Esophagus (tissue), 2 donors: ENCODE measurements around the gene HS3ST4. TPM values are rescaled to one million over a fixed set of nuclear protein-coding genes. Genes with fewer than 3 reads are reported as not detected.

Source experiments
- H3K27ac ChIP-seq, 2 donors: one replicate each; pipeline ENCODE4 v1.5.1; 2013; ENCODE audit warnings: low read depth in 2 of 2, mild to moderate bottlenecking in 2 of 2, inconsistent platforms in 1 of 2, low read length in 1 of 2, moderate library complexity in 1 of 2
- H3K27me3 ChIP-seq, 2 donors: one replicate each; pipeline ENCODE4 v1.6.1; 2013; ENCODE audit warnings: low read length in 2 of 2, control low read depth in 1 of 2, mild to moderate bottlenecking in 1 of 2; ENCODE audit not compliant: insufficient read depth in 2 of 2, control insufficient read depth in 1 of 2
- H3K36me3 ChIP-seq, 2 donors: one replicate each; pipeline ENCODE4 v1.6.1; 2013; ENCODE audit warnings: low read length in 1 of 2; ENCODE audit not compliant: control insufficient read depth in 2 of 2, insufficient read depth in 2 of 2
- H3K4me1 ChIP-seq, 2 donors: one replicate each; pipeline ENCODE4 v1.6.1; 2013; ENCODE audit warnings: low read length in 1 of 2; ENCODE audit not compliant: control insufficient read depth in 2 of 2, insufficient read depth in 2 of 2
- H3K4me3 ChIP-seq, 2 donors: one replicate each; pipeline ENCODE4 v1.5.1; 2013; ENCODE audit warnings: low read length in 2 of 2, mild to moderate bottlenecking in 2 of 2, low read depth in 1 of 2, moderate library complexity in 1 of 2
- H3K9me3 ChIP-seq, 2 donors: one replicate each; pipeline ENCODE4 v1.6.1; 2013; ENCODE audit warnings: mild to moderate bottlenecking in 2 of 2, low read depth in 1 of 2, low read length in 1 of 2, moderate library complexity in 1 of 2; ENCODE audit not compliant: control insufficient read depth in 2 of 2, insufficient read depth in 1 of 2
- WGBS, 2 donors: extraction: QIAGEN DNeasy Blood & Tissue Kit; methylation state at CpG; one replicate each; pipeline ENCODE4 v1.1.7; 2013; 5-methylcytosine and 5-hydroxymethylcytosine counted together
- polyA plus RNA-seq, 2 donors: library from polyadenylated mRNA; stranded (reverse); fragments of 200-250 nt; gene quantifications; one replicate each; pipeline ENCODE4 v1.2.3, GENCODE V29; 2013
- donor health status: healthy with polysubstance abuse.
- donor health status: Bipolar disorder and iron deficiency.

The HS3ST4 gene
- polyA plus RNA-seq, 2 donors: 0.08 to 0.16 TPM

GRCh38 chr16:25798065-25798464 is 106.3 kb downstream of the HS3ST4 start:
- 88 to 97% methylated on average over 1 of the region's 1 CpG for WGBS, 2 donors
- Histone ChIP-seq H3K36me3 (no peaks in the 10 kb centered on the region), H3K27ac (no peak overlapping the region), H3K4me3 (no peak overlapping the region), H3K27me3 (no peaks in the 10 kb centered on the region), H3K4me1 (no peaks in the 10 kb centered on the region), H3K9me3 (no peaks in the 10 kb centered on the region)

- H3K9me3 ChIP-seq: no peaks in the 10 kb centered on the region
- no peaks in the 10 kb centered on the region for H3K4me1 ChIP-seq
- H3K36me3 ChIP-seq: no peaks in the 10 kb centered on the region
- H3K27ac ChIP-seq: no peak overlapping the region
- WGBS, 2 donors: 91 to 92% methylated on average over 1 of the region's 1 CpG
- H3K27me3 ChIP-seq: no peaks in the 10 kb centered on the region
- H3K4me3 ChIP-seq: no peak overlapping the region
Measured at GRCh38 chr16:25799816-25800215, 108.1 kb downstream of the HS3ST4 start.

DNA sequence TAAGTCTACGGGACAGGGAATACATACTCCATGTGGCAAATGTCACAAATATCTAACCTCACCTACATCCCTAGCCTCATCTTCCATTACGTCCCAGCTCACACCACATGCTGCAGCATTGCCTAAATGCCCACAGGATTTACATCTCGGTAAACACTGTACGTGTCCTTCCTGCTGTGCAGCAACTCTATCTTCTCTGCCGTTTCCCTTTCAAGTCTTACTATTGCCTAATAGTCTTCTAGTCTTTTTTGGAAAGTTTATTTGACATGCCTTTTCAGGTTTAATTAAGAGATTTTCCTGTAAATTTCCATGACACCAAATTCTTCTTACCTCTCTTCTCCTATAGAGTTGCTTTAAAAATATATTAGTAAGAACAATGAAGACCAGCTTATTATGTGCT is 120.5 kb downstream of the HS3ST4 start:
- Histone ChIP-seq H3K27ac (no peak overlapping the region), H3K9me3 (no peaks in the 10 kb centered on the region), H3K4me3 (no peak overlapping the region), H3K36me3 (no peaks in the 10 kb centered on the region), H3K27me3 (no peaks in the 10 kb centered on the region), H3K4me1 (no peaks in the 10 kb centered on the region)
- 82% methylated on average over 5 of the region's 5 CpGs for WGBS, 2 donors

- 72 to 75% methylated on average over 6 of the region's 6 CpGs for WGBS, 2 donors
- no peak overlapping the region for H3K27ac ChIP-seq
- H3K9me3 ChIP-seq: no peaks in the 10 kb centered on the region
- H3K36me3 ChIP-seq: no peaks in the 10 kb centered on the region
- H3K27me3 ChIP-seq: no peaks in the 10 kb centered on the region
- H3K4me1 ChIP-seq: no peaks in the 10 kb centered on the region
- no peak overlapping the region for H3K4me3 ChIP-seq
Measured at GRCh38 chr16:25817295-25817694, 125.5 kb downstream of the HS3ST4 start.

DNA sequence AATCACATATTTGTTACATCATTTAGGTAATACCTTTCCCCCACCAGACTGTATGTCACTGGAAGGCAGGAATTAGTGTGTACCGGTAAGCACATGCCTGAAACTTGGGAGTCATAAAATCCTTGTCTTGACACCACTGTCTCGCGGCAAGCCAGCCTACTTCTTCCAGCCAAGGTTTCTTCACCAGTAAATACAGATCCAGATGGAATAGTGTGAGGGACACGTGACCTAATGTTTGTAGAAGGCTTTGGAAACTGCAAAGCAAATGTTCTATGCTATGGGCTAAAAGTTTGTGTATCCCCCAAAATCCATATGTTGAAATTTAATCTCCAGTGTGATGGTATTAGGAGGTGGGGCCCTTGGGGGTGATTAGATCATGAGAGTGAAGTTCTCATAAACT is 126.1 kb downstream of the HS3ST4 start:
- no peaks in the 10 kb centered on the region for H3K9me3 ChIP-seq
- H3K4me1 ChIP-seq: no peaks in the 10 kb centered on the region
- no peak overlapping the region for H3K4me3 ChIP-seq
- H3K27ac ChIP-seq: no peak overlapping the region
- 81 to 84% methylated on average over 4 of the region's 4 CpGs for WGBS, 2 donors
- no peaks in the 10 kb centered on the region for H3K36me3 ChIP-seq
- no peaks in the 10 kb centered on the region for H3K27me3 ChIP-seq

DNA sequence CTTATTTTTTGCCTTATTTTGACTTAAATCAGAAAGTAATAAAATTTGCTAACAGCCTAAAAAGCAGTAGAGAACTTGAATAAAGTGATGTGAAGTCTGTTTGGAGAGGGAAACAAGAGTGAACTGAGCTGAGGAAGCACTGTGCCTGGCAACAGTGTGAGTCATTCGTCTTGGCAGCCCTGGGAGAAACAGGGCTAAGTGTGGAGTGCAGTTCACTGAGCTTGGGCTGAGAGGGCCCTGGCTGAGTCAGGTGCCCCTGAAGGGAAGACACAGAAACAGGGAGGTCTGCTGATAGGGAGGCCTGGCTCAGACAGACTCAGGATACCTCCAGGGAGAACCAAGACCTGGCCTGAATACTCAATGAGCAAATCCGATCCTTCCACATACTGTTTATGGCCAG is 132.1 kb downstream of the HS3ST4 start:
- Histone ChIP-seq H3K36me3 (no peaks in the 10 kb centered on the region), H3K4me1 (no peaks in the 10 kb centered on the region), H3K4me3 (no peak overlapping the region), H3K9me3 (peaks cover 0 to 5% of the 10 kb centered on the region in 2 donors), H3K27me3 (no peaks in the 10 kb centered on the region), H3K27ac (no peak overlapping the region)
- WGBS, 2 donors: 57 to 60% methylated on average over 2 of the region's 2 CpGs

- H3K9me3 ChIP-seq: peaks cover 0 to 5% of the 10 kb centered on the region in 2 donors
- H3K4me3 ChIP-seq: no peak overlapping the region
- WGBS, 2 donors: 64 to 66% methylated on average over 2 of the region's 2 CpGs
- H3K27me3 ChIP-seq: no peaks in the 10 kb centered on the region
- no peak overlapping the region for H3K27ac ChIP-seq
- no peaks in the 10 kb centered on the region for H3K36me3 ChIP-seq
- H3K4me1 ChIP-seq: no peaks in the 10 kb centered on the region
Measured at GRCh38 chr16:25827709-25828108, 135.9 kb downstream of the HS3ST4 start.

GRCh38 chr16:25828510-25828909 is 136.8 kb downstream of the HS3ST4 start:
- Histone ChIP-seq H3K27ac (no peak overlapping the region), H3K9me3 (peaks cover 0 to 5% of the 10 kb centered on the region in 2 donors), H3K36me3 (no peaks in the 10 kb centered on the region), H3K4me1 (no peaks in the 10 kb centered on the region), H3K4me3 (no peak overlapping the region), H3K27me3 (no peaks in the 10 kb centered on the region)
- 90 to 95% methylated on average over 3 of the region's 3 CpGs for WGBS, 2 donors

- Histone ChIP-seq H3K4me3 (no peak overlapping the region), H3K27me3 (no peaks in the 10 kb centered on the region), H3K27ac (no peak overlapping the region), H3K36me3 (no peaks in the 10 kb centered on the region), H3K4me1 (no peaks in the 10 kb centered on the region), H3K9me3 (no peaks in the 10 kb centered on the region)
- WGBS, 2 donors: 73 to 77% methylated on average over 4 of the region's 4 CpGs
Measured at GRCh38 chr16:25832291-25832690, 140.5 kb downstream of the HS3ST4 start.

- Histone ChIP-seq H3K4me3 (no peak overlapping the region), H3K4me1 (no peaks in the 10 kb centered on the region), H3K27ac (no peak overlapping the region), H3K27me3 (no peaks in the 10 kb centered on the region), H3K36me3 (no peaks in the 10 kb centered on the region), H3K9me3 (no peaks in the 10 kb centered on the region)
- 72 to 80% methylated on average over 1 of the region's 1 CpG for WGBS, 2 donors
Measured at GRCh38 chr16:25834101-25834500, 142.3 kb downstream of the HS3ST4 start.
